ENCODE results near the gene OLIG1.

GRCh38 chr21:33051925-33052324 lies 18.0 kb upstream of the OLIG1 start:
- TF ChIP-seq CTCF (IDR thresholded peaks at IDR 0.05) (no peak), EP300 (IDR thresholded peaks at IDR 0.05) (no peak)

Data from tibial nerve (tissue), 4 donors.